ENCODE data around the gene PRPF18.
A peak's percentile ranks its signal among the peaks of the same experiment; 100 is the strongest.

Gene PRPF18

GRCh38 chr10:13608246-13608853, 21.6 kb downstream of the PRPF18 start:
- no peak for DNase-seq

GRCh38 chr10:13612654-13613373, 26.0 kb downstream of the PRPF18 start:
- DNase-seq = no peak

GRCh38 chr10:13613519-13613918, 26.8 kb downstream of the PRPF18 start:
- peak; percentile 43 for DNase-seq

- DNase-seq = no peak
These were observed 28.0 kb downstream of the PRPF18 start for GRCh38 chr10:13614530-13615332.

GRCh38 chr10:13615650-13616300, 29.0 kb downstream of the PRPF18 start:
- no peak for DNase-seq

- DNase-seq = no peak
These were observed 30.4 kb downstream of the PRPF18 start for GRCh38 chr10:13617116-13617515.

- DNase-seq = peak; percentile 6
These were observed 35.2 kb downstream of the PRPF18 start for GRCh38 chr10:13621931-13622330.

- DNase-seq = no peak
These were observed 37.9 kb downstream of the PRPF18 start for GRCh38 chr10:13624630-13625029.

- no peak for DNase-seq
These were observed 40.9 kb downstream of the PRPF18 start for GRCh38 chr10:13627459-13628310.

GRCh38 chr10:13628661-13629060, 41.9 kb downstream of the PRPF18 start:
- no peak for DNase-seq

GRCh38 chr10:13629116-13629515, 42.4 kb downstream of the PRPF18 start:
- DNase-seq = no peak

- DNase-seq = no peak
These were observed 43.5 kb downstream of the PRPF18 start for GRCh38 chr10:13630231-13630630.

- DNase-seq = no peak
These were observed 44.8 kb downstream of the PRPF18 start for GRCh38 chr10:13631594-13631993.

- DNase-seq = no peak
These were observed 45.7 kb downstream of the PRPF18 start for GRCh38 chr10:13632440-13632839.

- DNase-seq = no peak
These were observed 46.2 kb downstream of the PRPF18 start for GRCh38 chr10:13632884-13633440.

GRCh38 chr10:13633689-13634088, 46.9 kb downstream of the PRPF18 start:
- no peak for DNase-seq

- no peak for DNase-seq
These were observed 47.4 kb downstream of the PRPF18 start for GRCh38 chr10:13634207-13634606.

- DNase-seq = no peak
These were observed 50.0 kb downstream of the PRPF18 start for GRCh38 chr10:13636776-13637175.

- DNase-seq = no peak
These were observed 50.6 kb downstream of the PRPF18 start for GRCh38 chr10:13637303-13637856.

GRCh38 chr10:13637894-13638293, 51.1 kb downstream of the PRPF18 start:
- DNase-seq = no peak

GRCh38 chr10:13642293-13642692, 55.5 kb downstream of the PRPF18 start:
- no peak for DNase-seq

GRCh38 chr10:13643016-13643415, 56.3 kb downstream of the PRPF18 start:
- no peak for DNase-seq

All from NCI-H1694 treated with DMSO at 0.1 percent for 48 hours (cell line).